ENCODE results near the gene PPM1L. TPM values are rescaled to one million over a fixed set of nuclear protein-coding genes. Genes with fewer than 3 reads are reported as not detected.

The PPM1L gene
- total RNA-seq, 4 donors from 2014 or later: 3.2 to 27.9 (median 16.4) TPM

DNA sequence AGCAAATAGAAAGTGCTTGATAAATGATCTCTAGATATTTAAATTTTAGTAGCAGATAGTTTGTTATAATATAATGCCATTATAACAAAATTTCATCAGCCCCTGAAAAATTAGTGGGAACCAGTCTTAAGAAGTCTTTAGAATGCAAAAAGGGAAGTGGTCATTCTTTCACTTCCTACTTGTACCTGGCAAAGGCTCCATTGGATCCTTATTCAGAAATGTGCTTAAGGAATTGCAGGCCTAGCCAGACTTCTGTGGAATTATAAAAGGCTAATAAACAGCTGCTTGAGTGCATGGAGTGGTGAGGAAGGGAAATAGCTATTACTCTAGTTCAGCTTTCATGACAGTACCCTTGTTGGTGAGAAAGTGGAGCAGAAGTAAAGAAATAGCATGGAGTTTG, 24.2 kb downstream of the PPM1L start:
- Histone ChIP-seq H3K9me3 (no peaks in the 10 kb centered on the region), H3K4me1 (no peaks in the 10 kb centered on the region), H3K27ac (no peak overlapping the region), H3K36me3 (no peaks in the 10 kb centered on the region), H3K4me3 (no peak overlapping the region), H3K27me3 (no peaks in the 10 kb centered on the region)
- TF ChIP-seq POLR2A (IDR thresholded peaks at IDR 0.05): no peak
- TF ChIP-seq, protein P1, sequence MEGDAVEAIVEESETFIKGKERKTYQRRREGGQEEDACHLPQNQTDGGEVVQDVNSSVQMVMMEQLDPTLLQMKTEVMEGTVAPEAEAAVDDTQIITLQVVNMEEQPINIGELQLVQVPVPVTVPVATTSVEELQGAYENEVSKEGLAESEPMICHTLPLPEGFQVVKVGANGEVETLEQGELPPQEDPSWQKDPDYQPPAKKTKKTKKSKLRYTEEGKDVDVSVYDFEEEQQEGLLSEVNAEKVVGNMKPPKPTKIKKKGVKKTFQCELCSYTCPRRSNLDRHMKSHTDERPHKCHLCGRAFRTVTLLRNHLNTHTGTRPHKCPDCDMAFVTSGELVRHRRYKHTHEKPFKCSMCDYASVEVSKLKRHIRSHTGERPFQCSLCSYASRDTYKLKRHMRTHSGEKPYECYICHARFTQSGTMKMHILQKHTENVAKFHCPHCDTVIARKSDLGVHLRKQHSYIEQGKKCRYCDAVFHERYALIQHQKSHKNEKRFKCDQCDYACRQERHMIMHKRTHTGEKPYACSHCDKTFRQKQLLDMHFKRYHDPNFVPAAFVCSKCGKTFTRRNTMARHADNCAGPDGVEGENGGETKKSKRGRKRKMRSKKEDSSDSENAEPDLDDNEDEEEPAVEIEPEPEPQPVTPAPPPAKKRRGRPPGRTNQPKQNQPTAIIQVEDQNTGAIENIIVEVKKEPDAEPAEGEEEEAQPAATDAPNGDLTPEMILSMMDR (IDR thresholded peaks at IDR 0.05): no peak
- DNase-seq: no peak
- intact Hi-C loops (cut with DNase I; ENCODE audit: low total_unique reads): no loop called here

- Histone ChIP-seq H3K9me3 (no peaks in the 10 kb centered on the region), H3K36me3 (no peaks in the 10 kb centered on the region), H3K27ac (no peak overlapping the region), H3K27me3 (no peaks in the 10 kb centered on the region), H3K4me1 (no peaks in the 10 kb centered on the region), H3K4me3 (no peak overlapping the region)
- no peak for DNase-seq
- intact Hi-C loops (cut with DNase I; ENCODE audit: low total_unique reads): no loop called here
- TF ChIP-seq, protein P1 (IDR thresholded peaks at IDR 0.05): no peak
- TF ChIP-seq POLR2A (IDR thresholded peaks at IDR 0.05): no peak
Observed at GRCh38 chr3:160781402-160781801, 25.4 kb downstream of the PPM1L start.

DNA sequence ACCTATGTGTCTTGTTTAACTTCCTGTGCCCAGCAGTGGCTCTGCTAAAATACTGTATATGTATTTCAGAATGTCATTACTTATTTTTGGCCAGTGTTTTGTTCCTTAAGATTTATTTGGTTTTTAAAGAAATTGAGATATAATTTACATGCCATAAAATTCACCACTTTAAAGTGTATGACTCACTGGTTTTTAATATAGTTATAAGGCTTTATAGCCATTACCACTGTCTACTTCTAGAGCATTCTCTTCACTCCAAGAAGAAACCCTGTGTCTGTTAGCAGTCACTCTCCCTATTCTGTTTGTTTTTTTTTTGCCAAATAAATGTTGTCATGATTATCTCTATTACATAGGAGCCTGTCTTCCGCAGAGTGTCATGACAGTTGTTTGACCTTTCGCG, 25.8 kb downstream of the PPM1L start:
- Histone ChIP-seq H3K9me3 (no peaks in the 10 kb centered on the region), H3K4me3 (no peak overlapping the region), H3K27me3 (no peaks in the 10 kb centered on the region), H3K36me3 (no peaks in the 10 kb centered on the region), H3K27ac (no peak overlapping the region), H3K4me1 (no peaks in the 10 kb centered on the region)
- intact Hi-C loops (cut with DNase I; ENCODE audit: low total_unique reads): no loop called here
- TF ChIP-seq POLR2A (IDR thresholded peaks at IDR 0.05): no peak
- TF ChIP-seq, protein P1 (IDR thresholded peaks at IDR 0.05): no peak
- DNase-seq: no peak

DNA sequence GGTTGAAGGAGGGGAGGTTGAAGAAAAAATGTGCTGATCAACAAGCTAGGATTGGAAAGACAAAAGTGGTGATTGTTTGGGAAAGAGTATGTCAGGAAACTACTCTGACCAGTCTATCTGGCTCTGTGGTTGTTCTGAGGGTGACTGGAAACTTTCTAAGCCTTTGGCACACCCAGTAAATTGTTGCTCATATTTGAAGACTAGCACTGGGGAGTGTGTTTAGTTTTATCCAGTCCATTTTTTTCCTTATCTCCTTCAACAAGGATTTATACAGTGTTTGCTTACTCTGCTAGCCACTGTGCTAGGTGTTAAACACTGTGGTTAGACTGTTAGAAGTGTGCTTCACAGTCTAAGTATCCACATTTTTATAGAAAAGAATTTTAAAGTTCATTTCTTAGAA, 28.8 kb downstream of the PPM1L start:
- Histone ChIP-seq H3K27ac (no peak overlapping the region), H3K4me1 (no peaks in the 10 kb centered on the region), H3K4me3 (no peak overlapping the region), H3K27me3 (no peaks in the 10 kb centered on the region), H3K36me3 (no peaks in the 10 kb centered on the region), H3K9me3 (peaks cover 0 to 4% of the 10 kb centered on the region in 2 donors)
- TF ChIP-seq POLR2A (IDR thresholded peaks at IDR 0.05): no peak
- TF ChIP-seq, protein P1 (IDR thresholded peaks at IDR 0.05): no peak
- no peak for DNase-seq
- intact Hi-C loops (cut with DNase I; ENCODE audit: low total_unique reads): no loop called here

- Histone ChIP-seq H3K4me3 (no peak overlapping the region), H3K27ac (no peak overlapping the region), H3K27me3 (no peaks in the 10 kb centered on the region), H3K4me1 (no peaks in the 10 kb centered on the region), H3K9me3 (peaks cover 0 to 4% of the 10 kb centered on the region in 2 donors), H3K36me3 (no peaks in the 10 kb centered on the region)
- TF ChIP-seq, protein P1 (IDR thresholded peaks at IDR 0.05): no peak
- no peak for TF ChIP-seq POLR2A (IDR thresholded peaks at IDR 0.05)
- no peak for DNase-seq
- intact Hi-C loops (cut with DNase I; ENCODE audit: low total_unique reads): no loop called here
Observed at GRCh38 chr3:160790726-160791125, 34.7 kb downstream of the PPM1L start.
